HG03095 (cell line): ENCODE data around the gene CCDC152.

Experiments
- ATAC-seq: cut with Tn5 transposase; IDR thresholded peaks from one replicate; pipeline ENCODE4 v1.9.1; 2021; ENCODE audit warnings: moderate library complexity; ENCODE audit not compliant: unreplicated experiment

Gene CCDC152

DNA sequence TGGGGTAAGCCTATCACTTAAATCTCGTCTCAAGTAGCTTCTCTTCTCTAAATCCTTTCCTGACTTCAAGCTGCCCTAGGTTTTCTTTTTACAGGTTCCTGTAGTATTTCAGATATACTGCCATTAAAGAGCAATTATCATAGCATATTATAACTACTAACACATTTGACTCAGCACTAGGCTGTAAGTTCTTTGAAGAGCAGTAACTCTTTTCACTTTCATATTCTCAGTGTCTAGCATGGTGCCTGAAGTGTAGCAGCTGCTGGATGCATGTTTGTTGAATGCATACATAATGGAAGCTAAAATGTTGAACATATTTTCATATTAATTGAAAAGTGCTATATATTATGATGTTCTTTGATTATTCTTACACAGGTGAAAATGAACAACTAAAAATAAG is 22.5 kb downstream of the CCDC152 start:
- ATAC-seq: no peak

DNA sequence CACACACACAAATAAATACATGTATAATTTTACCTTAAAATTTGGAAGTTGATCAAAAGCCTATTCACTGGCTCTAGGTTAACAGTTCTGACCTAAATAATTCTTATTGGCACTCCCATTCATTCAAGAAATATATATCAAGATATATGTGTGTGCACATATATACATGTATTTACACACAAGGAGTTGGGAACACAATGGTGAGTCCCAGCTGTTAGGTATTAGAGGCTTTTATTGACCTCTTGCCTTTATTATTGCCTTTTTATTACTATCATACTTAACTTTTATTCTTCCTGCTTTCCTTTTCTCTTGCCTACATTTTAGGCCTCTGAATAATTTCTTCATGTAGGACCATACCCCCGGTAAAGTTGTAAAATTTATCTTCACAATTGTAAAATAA is 25.0 kb downstream of the CCDC152 start:
- no peak for ATAC-seq

- ATAC-seq: no peak
Measured at GRCh38 chr5:42784132-42784531, 27.5 kb downstream of the CCDC152 start.

DNA sequence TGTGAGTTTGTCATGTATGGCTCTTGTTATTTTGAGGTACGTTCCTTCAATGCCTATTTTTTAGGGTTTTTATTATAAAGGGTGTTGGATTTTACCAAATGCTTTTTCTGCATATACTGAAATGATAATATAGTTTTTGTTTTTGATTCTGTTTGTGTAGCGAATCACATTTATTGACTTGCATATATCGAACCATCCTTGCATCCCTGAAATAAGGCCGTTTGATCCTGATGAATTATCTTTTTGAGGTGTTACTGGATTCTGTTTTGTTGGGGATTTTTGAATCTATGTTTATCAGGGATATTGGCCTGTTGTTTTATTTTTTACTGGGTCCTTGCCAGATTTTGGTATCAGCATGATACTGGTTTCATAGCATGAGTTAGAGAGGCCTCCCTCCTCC is 29.1 kb downstream of the CCDC152 start:
- ATAC-seq: no peak

DNA sequence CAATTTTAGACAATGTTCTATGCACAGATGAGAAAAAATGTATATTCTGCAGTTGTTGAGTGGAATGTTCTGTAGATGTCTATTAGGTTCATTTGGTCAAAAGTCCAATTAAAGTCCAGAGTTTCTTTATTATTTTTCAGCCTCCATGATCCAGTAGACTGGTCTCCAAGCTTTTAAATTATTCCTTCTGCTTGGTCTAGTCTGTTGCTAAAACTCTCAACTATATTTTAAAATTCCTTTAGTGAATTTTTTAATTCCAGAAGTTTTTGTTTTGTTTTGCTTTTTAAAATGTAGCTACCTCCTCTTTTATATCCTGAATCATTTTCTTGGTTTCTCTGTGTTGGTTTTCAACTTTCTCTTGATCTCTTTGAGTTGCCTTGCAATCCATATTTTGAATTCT is 30.5 kb downstream of the CCDC152 start:
- ATAC-seq: no peak

- no peak for ATAC-seq
Measured at GRCh38 chr5:42787845-42788244, 31.2 kb downstream of the CCDC152 start.

DNA sequence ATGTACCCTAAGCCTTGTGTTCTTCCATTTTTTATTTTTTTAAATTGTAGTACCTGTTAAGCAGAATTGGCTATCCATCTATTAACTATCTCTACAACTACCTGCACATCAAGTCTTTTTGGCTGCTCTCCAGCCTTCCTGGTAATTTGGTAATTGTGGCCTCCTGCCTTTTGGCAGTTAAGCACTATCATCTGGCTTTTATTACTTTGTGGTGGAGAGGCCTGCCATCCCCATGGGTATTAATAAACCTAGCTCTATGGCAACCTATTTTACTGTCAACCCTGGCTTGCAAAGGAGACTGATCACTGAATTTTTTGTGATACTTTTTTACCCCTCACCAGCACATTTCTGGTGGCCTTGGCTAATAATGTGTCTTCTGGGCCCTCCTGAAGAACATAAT is 34.5 kb downstream of the CCDC152 start:
- no peak for ATAC-seq

GRCh38 chr5:42798284-42799240 is 41.9 kb downstream of the CCDC152 start:
- no peak for ATAC-seq

- ATAC-seq: no peak
Measured at GRCh38 chr5:42799241-42799608, 42.6 kb downstream of the CCDC152 start.

GRCh38 chr5:42799668-42800114 is 43.1 kb downstream of the CCDC152 start:
- ATAC-seq: no peak

GRCh38 chr5:42800748-42801330 is 44.2 kb downstream of the CCDC152 start:
- ATAC-seq: no peak

GRCh38 chr5:42801516-42802166 is 45.0 kb downstream of the CCDC152 start:
- no peak for ATAC-seq

DNA sequence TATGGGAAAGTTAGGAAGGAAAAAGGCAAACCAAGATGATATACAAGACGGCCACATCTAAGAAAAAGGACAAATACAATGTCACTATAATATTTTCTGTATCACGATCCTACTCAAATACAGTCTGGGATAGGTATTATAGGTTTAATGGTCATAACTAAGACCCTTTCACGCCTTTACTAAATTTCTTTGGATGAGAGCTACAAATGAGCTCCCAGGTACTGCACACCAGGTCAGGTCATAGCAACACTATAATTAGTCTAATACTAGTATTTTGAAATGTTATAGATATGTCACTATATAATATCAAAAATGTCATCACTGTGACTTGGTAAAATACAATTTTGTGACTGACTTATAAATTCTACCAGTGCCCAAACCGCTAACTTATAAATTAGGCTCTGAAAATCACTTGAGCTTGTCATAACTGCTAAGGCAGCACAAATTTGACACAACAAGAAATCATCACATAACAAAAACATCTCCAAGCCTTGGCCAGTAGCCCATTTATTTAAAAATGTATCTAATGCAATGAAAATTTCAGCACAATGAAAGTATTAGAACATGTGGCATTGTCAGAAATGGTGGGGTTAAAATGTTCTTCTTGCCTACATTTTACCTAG is 48.2 kb downstream of the CCDC152 start:
- no peak for ATAC-seq

- no peak for ATAC-seq
Measured at GRCh38 chr5:42806004-42806700, 49.5 kb downstream of the CCDC152 start.

DNA sequence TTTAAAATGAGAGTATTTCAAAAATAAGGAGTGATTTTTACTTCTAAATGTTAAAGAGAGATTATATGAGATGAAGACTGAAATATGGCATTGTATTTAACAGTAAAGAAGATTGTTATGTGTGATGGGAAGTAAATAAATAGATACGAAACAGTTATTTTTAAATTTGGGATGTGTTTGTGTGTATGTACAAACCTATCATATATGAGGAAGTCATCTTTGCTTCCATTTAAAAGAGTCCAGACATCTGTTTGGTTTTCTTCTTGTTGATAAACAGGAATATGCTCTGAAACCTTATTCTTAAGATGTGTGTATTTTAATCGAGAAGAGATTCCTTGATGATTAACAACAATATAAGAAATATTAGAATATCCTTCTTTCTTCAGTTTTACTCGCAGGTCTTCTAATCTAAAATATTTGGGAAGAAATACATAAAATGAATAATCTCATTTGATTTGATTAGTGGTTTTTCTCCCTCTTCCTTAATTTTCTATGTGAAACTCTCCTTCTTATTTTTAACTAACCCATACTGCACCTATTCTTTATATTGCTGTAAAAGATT is 50.2 kb downstream of the CCDC152 start:
- ATAC-seq: no peak

DNA sequence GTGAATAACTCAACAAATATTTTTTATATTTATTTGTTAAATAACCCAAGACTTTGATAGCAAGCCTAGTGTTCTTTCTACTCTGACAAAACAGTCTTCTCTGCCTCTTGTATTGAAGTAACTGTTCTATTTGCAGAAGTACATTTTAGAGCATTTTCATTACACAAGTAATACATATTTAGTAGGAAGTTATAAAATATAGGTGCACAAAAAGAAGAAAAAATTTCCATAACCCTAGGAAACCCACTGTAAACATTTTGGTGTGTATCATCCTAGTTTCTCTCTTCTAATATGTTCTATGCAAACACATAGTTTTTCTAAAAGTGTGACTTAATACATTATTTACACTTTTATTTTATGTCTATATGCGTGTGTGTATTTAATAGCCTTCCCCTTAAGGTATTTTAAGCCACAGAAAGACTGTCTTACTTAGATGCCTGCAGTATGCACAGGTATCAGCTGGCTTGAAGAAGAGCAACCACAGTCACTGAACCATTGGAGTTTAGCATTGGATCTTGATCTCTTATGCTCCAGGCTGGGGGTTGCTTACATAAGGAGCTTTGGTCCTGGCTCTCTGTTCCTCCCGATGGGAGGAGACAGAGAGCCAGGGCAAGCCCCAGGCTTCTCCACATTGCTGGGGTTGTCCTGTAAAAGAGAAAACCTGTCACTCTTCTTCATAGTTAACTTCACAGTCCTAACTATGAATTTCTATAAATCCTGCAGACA is 51.3 kb downstream of the CCDC152 start:
- ATAC-seq: no peak

DNA sequence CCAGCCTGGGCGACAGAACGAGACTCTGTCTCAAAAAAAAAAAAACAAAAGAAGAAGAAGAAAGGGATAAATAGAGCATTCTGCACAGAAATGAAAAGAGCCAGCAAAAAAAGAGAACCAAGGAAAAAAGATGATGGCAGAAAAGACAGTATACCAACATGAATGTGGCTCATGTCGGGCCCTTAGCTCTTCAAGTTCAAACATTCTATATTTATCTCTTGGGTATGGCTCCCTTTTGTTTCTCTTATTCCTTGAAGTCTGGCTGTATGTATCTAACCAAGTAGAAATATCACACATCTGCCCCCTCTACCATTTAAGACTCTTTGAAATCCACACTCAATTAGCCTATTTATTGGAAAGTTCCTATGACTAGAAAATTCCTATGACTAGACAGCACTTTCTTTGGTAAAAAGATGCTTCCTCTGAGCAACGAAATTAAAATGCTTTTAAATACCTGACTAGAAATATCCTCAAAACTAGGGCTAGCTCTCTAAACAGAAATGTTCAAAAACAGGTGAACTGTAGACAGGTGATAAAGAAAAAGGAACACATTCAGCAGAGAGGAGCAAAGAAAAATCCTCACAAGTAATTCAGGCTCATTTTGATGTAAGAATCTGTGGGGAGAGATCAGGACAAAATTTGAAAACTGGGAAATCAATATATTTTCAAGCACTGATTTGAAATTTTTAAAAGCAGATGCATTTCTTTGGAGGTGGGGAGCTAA is 52.4 kb downstream of the CCDC152 start:
- ATAC-seq: no peak

DNA sequence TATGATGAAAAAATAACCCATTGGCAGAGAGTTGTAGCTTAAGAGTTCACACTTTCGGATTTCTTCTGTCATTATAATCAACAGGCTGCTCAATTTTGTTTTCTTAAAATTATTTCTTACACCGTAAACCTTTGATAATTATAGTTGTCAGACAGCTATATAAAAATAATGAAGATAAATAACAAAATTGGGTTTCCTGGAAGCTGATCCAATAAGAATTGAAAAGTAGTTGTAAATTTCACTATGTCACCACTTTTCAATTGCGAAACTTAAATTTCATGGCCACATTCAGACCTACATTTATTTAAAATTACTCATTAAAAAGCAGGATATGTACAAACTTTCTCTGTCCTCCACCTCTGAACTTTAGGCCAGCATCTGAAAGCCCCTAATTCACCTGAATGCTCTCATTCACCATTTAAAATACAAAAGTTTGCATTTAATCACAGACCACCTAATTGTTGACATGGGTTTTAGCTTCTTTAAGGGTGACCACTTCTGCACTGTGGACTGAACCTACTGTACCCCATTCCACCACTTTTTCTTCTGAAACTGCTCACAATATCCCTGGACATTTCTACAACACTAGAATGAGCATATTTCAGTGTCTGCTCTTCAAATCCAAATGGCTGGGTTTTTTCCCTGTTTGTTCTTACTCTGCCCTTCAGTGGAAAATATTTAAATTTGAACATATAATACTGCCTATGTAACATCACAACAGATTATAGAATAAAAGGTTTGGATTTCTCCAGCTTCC is 54.4 kb downstream of the CCDC152 start:
- no peak for ATAC-seq
